ENCODE results near the gene CEP43. TPM values are rescaled to one million over a fixed set of nuclear protein-coding genes. Genes with fewer than 3 reads are reported as not detected.

The CEP43 gene
- total RNA-seq, 1 experiment from 2014 or later, result 37.0 TPM

DNA sequence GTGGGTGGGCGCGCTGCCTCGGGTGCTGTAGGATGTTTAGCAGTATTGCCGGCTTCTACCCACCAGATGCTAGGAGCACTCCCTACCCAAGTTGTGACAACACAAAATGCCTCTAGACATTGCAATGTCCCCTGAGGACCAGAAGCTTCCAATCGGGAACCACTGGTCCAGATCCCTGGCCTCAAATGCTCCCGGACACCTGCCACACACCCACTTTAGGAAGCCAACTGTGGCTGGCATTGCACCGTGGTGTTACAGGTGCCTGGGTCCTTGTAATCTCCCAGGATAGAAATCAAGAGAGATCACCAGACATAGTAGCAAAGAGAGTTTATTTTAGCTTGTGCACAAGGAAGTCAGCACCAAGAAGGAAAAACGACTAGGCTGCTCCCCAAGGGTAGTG, 27.9 kb upstream of the CEP43 start:
- no peak for DNase-seq
- Mint-ChIP-seq H3K27me3 (ENCODE audit: insufficient read depth, unreplicated experiment) (no peaks in the 10 kb centered on the region), H3K36me3 (ENCODE audit: insufficient read depth, unreplicated experiment) (peaks cover 4% of the 10 kb centered on the region), H3K4me1 (ENCODE audit: low read depth, unreplicated experiment) (no peaks in the 10 kb centered on the region), H3K4me3 (ENCODE audit: unreplicated experiment) (no peak overlapping the region), H3K9me3 (ENCODE audit: unreplicated experiment) (peaks cover 17% of the 10 kb centered on the region), H3K27ac (ENCODE audit: unreplicated experiment) (no peak overlapping the region)
- no TSS peak for BruUV-seq (replicated peaks)
- intact Hi-C loops (cut with micrococcal nuclease; ENCODE audit: unreplicated experiment), result no loop called here
- POLR2A ChIA-PET, result no interaction called here
- Histone ChIP-seq H3K4me1 (no peaks in the 10 kb centered on the region), H3K36me3 (ENCODE audit: control insufficient read depth, insufficient read depth, low read length) (no peaks in the 10 kb centered on the region), H3K27me3 (replicated peaks; ENCODE audit: control insufficient read depth, insufficient read depth, low read length) (no peaks in the 10 kb centered on the region), H3K9me3 (no peaks in the 10 kb centered on the region), H3K4me3 (ENCODE audit: low read depth, low read length) (no peak overlapping the region)
- TF ChIP-seq, protein P1, sequence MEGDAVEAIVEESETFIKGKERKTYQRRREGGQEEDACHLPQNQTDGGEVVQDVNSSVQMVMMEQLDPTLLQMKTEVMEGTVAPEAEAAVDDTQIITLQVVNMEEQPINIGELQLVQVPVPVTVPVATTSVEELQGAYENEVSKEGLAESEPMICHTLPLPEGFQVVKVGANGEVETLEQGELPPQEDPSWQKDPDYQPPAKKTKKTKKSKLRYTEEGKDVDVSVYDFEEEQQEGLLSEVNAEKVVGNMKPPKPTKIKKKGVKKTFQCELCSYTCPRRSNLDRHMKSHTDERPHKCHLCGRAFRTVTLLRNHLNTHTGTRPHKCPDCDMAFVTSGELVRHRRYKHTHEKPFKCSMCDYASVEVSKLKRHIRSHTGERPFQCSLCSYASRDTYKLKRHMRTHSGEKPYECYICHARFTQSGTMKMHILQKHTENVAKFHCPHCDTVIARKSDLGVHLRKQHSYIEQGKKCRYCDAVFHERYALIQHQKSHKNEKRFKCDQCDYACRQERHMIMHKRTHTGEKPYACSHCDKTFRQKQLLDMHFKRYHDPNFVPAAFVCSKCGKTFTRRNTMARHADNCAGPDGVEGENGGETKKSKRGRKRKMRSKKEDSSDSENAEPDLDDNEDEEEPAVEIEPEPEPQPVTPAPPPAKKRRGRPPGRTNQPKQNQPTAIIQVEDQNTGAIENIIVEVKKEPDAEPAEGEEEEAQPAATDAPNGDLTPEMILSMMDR (IDR thresholded peaks at IDR 0.05; ENCODE audit: insufficient read depth in 1 of 2, low read depth in 1 of 2, low read length in 1 of 2, severe bottlenecking in 1 of 2, unreplicated experiment in 1 of 2), result no peak
- CTCF ChIA-PET, result no interaction called here

DNA sequence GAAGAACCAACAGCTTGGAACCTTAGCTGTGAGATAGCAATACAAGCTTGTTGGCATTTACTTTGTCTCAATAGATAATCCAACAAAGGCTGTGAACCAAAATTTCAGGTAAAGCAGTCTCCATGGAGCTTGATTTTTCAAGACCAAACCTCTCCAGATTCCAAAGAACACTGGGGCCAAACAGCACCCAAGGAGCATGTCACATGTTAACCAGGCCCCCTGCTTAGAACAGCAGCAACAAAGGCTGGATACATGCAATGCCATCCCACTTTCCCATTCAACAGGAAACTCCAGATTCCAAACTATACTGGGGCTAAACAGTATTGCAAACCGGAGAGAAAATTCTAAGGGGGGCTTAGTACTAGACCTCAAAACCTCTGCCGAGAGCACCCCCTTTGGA, 27.1 kb upstream of the CEP43 start:
- peaks cover 8% of the 10 kb centered on the region for H3K9me3 Mint-ChIP-seq (ENCODE audit: unreplicated experiment)
- TF ChIP-seq, protein P1 (IDR thresholded peaks at IDR 0.05; ENCODE audit: insufficient read depth in 1 of 2, low read depth in 1 of 2, low read length in 1 of 2, severe bottlenecking in 1 of 2, unreplicated experiment in 1 of 2), result no peak
- no peak for DNase-seq
- H3K4me1 ChIP-seq, result no peaks in the 10 kb centered on the region
- ChIA-PET CTCF (no interaction called here), POLR2A (no interaction called here)
- no peaks in the 10 kb centered on the region for H3K36me3 Mint-ChIP-seq (ENCODE audit: insufficient read depth, unreplicated experiment)
- no peaks in the 10 kb centered on the region for H3K4me1 Mint-ChIP-seq (ENCODE audit: low read depth, unreplicated experiment)
- no peaks in the 10 kb centered on the region for H3K27me3 Mint-ChIP-seq (ENCODE audit: insufficient read depth, unreplicated experiment)
- no peak overlapping the region for H3K27ac Mint-ChIP-seq (ENCODE audit: unreplicated experiment)
- no TSS peak for BruUV-seq (replicated peaks)
- H3K4me3 ChIP-seq (ENCODE audit: low read depth, low read length), result no peak overlapping the region
- H3K4me3 Mint-ChIP-seq (ENCODE audit: unreplicated experiment), result no peak overlapping the region
- H3K9me3 ChIP-seq, result no peaks in the 10 kb centered on the region
- H3K36me3 ChIP-seq (ENCODE audit: control insufficient read depth, insufficient read depth, low read length), result no peaks in the 10 kb centered on the region
- intact Hi-C loops (cut with micrococcal nuclease; ENCODE audit: unreplicated experiment), result no loop called here
- no peaks in the 10 kb centered on the region for H3K27me3 ChIP-seq (replicated peaks; ENCODE audit: control insufficient read depth, insufficient read depth, low read length)

DNA sequence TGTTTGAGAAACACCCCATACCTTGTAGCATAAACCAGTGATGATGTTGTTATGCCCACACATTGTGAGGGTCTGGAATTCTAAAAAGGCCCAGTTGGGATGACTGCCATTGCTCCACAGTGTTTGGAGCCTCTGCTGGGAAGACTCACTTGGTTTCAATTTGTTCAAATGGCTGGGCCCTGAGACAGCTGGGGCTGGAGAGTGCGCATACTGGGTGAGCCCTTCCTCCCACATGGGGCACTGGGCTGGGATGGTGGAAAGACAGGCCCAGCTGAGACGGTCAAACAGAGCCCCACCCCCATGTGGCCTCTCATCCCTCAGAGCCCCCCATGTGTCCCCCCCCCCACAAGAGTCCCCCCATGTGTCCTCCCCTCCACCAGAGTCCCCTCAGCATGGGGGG, 22.6 kb upstream of the CEP43 start:
- Histone ChIP-seq H3K4me3 (ENCODE audit: low read depth, low read length) (no peak overlapping the region), H3K4me1 (no peaks in the 10 kb centered on the region), H3K9me3 (no peaks in the 10 kb centered on the region), H3K36me3 (ENCODE audit: control insufficient read depth, insufficient read depth, low read length) (no peaks in the 10 kb centered on the region), H3K27me3 (replicated peaks; ENCODE audit: control insufficient read depth, insufficient read depth, low read length) (no peaks in the 10 kb centered on the region)
- TF ChIP-seq, protein P1 (IDR thresholded peaks at IDR 0.05; ENCODE audit: insufficient read depth in 1 of 2, low read depth in 1 of 2, low read length in 1 of 2, severe bottlenecking in 1 of 2, unreplicated experiment in 1 of 2), result no peak
- intact Hi-C loops (cut with micrococcal nuclease; ENCODE audit: unreplicated experiment), result no loop called here
- BruUV-seq (replicated peaks), result no TSS peak
- H3K27me3 Mint-ChIP-seq (ENCODE audit: insufficient read depth, unreplicated experiment), result no peaks in the 10 kb centered on the region
- ChIA-PET POLR2A (no interaction called here), CTCF (no interaction called here)
- no peaks in the 10 kb centered on the region for H3K9me3 Mint-ChIP-seq (ENCODE audit: unreplicated experiment)
- DNase-seq, result no peak
- H3K36me3 Mint-ChIP-seq (ENCODE audit: insufficient read depth, unreplicated experiment), result peaks cover 6% of the 10 kb centered on the region
- H3K27ac Mint-ChIP-seq (ENCODE audit: unreplicated experiment), result no peak overlapping the region
- H3K4me1 Mint-ChIP-seq (ENCODE audit: low read depth, unreplicated experiment), result no peaks in the 10 kb centered on the region
- no peak overlapping the region for H3K4me3 Mint-ChIP-seq (ENCODE audit: unreplicated experiment)
